ENCODE measurements around the gene GZMB.
"Not testable (repeated sequence)": the region's sequence is repeated elsewhere in the genome, so short reads cannot be mapped to it uniquely, and the experiment has no call there.

The GZMB gene

DNA sequence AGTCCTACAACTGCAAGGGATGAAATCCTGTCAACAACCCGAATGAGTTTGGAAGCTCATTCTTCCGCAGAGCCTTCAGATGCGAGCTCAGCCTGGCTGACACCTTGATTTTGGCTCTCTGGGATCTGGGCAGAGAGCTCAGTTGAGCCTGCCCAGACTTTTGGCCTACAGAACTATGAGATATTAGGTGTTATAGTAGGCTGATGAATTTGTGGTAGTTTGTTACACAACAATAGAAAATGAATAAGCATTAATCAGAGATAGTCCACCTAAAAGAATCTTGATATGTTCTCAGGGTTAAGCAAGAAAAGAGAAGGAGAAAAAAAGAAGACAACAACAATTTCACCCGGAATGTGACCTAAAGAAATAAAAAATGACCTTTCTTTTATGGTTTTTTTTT is 30.4 kb upstream of the GZMB start:
- TF ChIP-seq, protein P1, sequence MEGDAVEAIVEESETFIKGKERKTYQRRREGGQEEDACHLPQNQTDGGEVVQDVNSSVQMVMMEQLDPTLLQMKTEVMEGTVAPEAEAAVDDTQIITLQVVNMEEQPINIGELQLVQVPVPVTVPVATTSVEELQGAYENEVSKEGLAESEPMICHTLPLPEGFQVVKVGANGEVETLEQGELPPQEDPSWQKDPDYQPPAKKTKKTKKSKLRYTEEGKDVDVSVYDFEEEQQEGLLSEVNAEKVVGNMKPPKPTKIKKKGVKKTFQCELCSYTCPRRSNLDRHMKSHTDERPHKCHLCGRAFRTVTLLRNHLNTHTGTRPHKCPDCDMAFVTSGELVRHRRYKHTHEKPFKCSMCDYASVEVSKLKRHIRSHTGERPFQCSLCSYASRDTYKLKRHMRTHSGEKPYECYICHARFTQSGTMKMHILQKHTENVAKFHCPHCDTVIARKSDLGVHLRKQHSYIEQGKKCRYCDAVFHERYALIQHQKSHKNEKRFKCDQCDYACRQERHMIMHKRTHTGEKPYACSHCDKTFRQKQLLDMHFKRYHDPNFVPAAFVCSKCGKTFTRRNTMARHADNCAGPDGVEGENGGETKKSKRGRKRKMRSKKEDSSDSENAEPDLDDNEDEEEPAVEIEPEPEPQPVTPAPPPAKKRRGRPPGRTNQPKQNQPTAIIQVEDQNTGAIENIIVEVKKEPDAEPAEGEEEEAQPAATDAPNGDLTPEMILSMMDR (conservative IDR thresholded peaks at IDR 0.05; ENCODE audit: low read depth, low read length), result no peak
- no peak for DNase-seq (ENCODE audit: low read depth)
- H3K4me3 ChIP-seq (ENCODE audit: low read depth, low read length), result no peak overlapping the region

DNA sequence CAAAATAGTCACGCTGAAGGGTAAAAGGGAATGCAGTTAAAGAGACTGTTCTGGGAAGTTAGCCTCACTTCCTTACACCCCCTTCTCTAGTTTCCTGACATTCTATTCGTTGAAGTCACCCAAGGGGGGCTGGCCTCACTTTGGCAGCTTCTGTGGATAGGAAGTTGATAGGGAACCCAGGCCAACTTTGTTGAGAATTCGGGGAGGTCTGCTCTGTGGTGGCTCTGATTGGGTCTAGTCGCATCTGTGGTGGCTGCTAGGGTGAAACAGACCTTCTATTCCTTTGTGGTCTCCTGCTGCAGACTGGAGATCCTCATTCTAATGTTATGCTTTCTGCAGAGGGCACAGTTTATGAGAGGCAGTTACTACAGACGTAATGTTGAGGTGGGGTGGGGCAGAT is 28.8 kb upstream of the GZMB start:
- DNase-seq (ENCODE audit: low read depth), result no peak
- TF ChIP-seq, protein P1 (conservative IDR thresholded peaks at IDR 0.05; ENCODE audit: low read depth, low read length), result no peak
- no peak overlapping the region for H3K4me3 ChIP-seq (ENCODE audit: low read depth, low read length)

DNA sequence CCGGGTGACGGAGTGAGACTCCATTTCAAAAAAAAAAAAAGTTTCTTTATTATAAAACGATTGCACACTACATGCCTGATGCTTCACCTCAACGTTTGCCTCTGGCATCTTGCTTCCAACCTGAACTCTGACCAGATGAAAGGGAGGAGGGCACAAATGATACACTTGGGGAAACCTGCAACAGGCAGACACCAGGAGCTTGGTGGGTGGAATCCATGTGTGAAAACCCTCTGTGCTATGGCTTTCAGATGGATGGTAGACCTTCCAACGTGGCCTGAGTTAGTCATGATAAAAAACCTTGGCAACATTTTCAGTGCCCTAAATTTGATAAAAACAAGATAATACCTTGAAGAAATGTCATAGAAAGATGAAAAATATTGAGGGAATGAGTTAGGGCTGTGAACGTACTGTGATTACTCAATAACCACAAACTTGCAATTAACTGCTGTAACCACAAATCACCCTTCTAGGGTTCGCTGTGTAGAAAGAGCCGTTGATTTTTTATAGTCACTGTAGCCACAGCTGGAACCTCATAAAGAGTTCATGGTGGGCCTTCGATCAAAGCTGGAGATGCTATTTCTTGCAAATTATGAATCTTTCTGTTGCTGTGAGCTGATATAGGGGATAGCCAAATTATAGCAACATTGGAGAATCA is 26.1 kb upstream of the GZMB start:
- TF ChIP-seq, protein P1 (conservative IDR thresholded peaks at IDR 0.05; ENCODE audit: low read depth, low read length), result no peak
- no peak overlapping the region for H3K4me3 ChIP-seq (ENCODE audit: low read depth, low read length)
- DNase-seq (ENCODE audit: low read depth), result no peak

DNA sequence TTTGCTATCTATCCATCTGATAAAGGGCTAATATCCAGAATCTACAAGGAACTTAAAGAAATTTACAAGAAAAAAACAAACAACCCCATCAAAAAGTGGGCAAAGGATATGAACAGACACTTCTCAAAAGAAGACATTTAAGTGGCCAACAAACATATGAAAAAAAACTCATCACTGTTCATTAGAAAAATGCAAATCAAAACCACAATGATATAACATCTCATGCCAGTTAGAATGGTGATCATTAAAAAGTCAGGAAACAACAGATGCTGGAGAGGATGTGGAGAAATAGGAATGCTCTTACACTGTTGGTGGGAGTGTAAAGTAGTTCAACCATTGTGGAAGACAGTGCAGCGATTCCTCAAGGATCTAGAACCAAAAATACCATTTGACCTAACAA is 14.4 kb upstream of the GZMB start:
- not testable (repeated sequence) for DNase-seq (ENCODE audit: low read depth); H3K4me3 ChIP-seq (ENCODE audit: low read depth, low read length)

DNA sequence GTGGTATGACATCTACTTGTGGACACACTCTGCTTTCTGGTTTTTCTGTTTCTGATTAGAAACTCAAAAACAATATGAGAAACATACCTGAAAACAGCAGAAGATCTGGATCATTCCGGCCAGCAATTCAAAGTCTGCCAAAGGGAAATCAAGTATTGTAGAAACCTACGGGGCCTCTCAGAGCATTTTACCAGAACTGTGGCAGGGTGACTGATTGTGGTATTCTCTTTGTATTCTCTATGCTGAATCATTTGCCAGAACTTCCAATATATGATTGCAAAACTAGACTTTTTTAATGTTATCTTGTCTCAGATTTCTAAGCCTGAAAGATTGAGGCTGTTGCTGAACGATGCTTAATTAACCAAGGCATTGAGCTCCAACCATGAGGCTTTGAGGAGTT is 5.9 kb upstream of the GZMB start:
- TF ChIP-seq, protein P1 (conservative IDR thresholded peaks at IDR 0.05; ENCODE audit: low read depth, low read length), result no peak
- no peak overlapping the region for H3K4me3 ChIP-seq (ENCODE audit: low read depth, low read length)
- no peak for DNase-seq (ENCODE audit: low read depth)

DNA sequence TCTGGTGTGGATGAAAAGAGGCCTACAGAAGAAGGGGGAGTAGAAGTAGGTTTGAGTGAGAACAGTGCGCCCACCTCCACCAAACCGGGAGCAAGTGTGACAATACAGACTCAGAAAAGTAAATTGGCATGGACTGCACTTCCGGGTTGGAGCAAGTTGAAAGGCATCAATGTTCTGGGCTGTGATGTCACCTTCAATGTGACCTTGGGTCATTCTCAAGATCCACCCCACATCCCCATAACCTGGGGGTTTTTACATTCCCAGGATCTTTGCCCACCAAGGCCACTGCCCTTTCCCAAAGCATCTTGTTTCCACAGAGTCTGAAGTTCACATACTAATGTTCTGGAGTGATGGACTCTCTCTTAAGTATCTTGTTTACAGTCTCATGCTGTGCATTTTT is 5.3 kb upstream of the GZMB start:
- DNase-seq (ENCODE audit: low read depth), result no peak
- TF ChIP-seq, protein P1 (conservative IDR thresholded peaks at IDR 0.05; ENCODE audit: low read depth, low read length), result no peak
- no peak overlapping the region for H3K4me3 ChIP-seq (ENCODE audit: low read depth, low read length)

DNA sequence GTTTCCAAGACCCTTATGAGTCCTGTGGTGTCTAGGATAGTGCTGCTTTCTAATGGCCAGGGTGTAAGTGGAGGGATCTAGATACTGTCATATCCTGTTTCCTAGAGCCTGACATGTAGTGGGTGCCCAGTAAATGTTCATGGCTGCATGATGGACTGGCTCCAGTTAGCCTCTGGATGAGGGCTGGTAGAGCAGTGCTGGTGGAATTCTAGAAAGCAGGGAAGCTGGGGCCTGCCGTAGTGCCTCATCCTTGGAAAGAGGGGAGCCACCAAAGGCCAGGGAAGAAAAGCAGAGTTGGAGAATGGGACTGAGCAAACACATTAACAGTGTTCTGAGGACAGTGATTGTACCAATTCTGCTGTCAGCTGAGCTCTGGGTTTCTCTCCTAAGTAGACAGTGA is 637 bp downstream of the GZMB start:
- TF ChIP-seq, protein P1 (conservative IDR thresholded peaks at IDR 0.05; ENCODE audit: low read depth, low read length), result no peak
- H3K4me3 ChIP-seq (ENCODE audit: low read depth, low read length), result no peak overlapping the region
- no peak for DNase-seq (ENCODE audit: low read depth)

All from choroid plexus epithelial cell (primary cell).